HG03060 (cell line): ENCODE results near the gene BICRA.
"Not testable (repeated sequence)": the region's sequence is repeated elsewhere in the genome, so short reads cannot be mapped to it uniquely, and the experiment has no call there.

Experiments
- ATAC-seq: cut with Tn5 transposase; IDR thresholded peaks from one replicate; pipeline ENCODE4 v1.9.1; 2021; ENCODE audit warnings: low read depth, moderate number of reproducible peaks; ENCODE audit not compliant: unreplicated experiment

The BICRA gene

DNA sequence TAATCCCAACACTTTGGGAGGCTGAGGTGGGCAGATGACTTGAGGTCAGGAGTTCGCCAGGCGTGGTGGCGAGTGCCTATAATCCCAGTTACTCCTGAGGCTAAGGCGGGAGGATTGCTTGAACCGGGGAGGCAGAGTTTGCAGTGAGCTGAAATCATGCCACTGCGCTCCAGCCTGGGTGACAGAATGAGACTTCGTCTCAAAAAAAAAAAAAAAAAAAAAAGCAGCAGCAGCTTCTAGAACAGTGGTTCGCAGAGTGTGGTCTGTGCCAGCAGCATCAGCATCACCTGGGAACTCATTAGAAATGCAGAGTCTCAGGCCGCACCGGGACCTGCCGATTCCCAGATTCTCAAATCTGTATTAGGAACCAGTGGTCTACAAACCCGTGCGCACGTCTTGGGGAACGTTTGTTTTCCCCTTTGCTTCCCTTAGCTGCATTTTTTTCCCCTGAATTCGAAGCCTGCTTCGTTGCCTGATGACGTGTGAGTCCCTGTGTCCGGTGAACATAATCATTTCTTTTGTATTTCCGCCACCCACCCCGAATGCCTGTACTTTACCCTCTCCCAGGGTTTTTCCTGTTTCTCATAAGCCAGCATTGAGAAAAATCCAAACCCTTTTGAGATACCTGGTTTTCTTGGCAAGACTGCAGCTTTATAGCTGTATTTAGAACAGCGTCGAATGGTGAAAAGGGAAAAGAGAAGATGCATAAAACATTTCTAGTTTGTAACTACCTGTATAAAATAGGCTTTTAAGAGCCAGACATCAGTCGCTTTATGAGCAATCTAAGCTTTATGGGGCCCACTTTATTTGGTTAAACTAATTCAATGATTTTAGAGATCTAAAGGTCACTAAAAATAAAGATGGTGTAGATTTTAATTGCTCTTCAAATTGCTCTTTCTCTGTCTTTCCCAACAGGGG is 49.8 kb downstream of the BICRA start:
- ATAC-seq, result no peak

DNA sequence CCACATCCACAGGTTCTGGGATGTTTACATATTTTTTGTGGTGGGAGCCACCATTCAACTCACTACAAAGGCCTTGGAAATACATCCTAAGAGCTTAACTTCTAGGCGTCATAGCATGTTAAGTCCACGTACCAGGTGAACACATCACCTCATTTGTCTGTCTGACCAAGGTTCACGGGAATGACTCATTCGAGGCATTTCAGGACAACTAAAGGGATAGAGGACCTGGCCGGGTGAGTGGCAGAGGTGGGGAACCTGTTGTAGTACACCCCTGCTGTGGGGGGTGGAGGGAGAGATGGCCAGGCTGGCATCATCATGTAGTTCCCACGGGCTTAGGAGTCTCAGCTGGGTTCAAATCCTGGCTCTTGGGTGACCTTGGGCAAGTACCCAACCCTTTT is 51.5 kb downstream of the BICRA start:
- ATAC-seq, result no peak

DNA sequence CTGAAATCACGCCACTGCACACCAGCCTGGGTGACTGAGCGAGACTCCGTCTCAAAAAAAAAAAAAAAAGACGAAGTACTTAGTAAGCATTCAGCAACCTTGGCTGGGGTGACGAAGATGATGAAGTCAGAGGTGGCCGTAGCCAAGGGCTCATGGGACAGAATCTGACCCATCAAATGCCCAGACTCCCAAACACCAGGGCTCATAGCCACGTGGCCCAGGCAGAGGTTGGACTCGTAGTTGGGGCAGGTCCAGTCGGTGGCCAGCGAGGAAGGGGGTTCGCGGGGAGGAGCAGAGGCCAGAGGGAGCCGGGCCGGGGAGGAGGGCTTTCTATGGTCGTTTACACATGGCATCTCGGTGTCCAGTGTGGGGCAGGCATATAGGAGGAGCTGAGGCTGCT is 52.2 kb downstream of the BICRA start:
- no peak for ATAC-seq

DNA sequence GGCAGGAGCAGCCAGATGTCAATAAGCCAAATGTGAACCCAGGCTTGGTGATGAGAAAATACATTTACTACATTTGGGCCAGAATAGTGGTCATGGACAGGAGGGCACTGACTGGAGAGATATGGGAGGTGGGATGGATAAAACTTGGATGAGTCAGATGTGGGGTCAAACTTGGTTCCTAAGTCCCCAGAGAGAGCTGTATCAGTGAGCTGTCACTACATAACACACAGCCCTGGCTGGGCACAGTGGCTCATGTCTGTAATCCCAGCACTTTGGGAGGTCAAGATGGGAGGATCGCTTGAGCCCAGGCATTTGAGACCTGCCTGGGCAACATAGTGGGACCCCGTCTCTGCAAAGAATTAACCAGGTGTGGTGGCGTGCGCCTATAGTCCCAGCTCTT is 52.7 kb downstream of the BICRA start:
- no peak for ATAC-seq

DNA sequence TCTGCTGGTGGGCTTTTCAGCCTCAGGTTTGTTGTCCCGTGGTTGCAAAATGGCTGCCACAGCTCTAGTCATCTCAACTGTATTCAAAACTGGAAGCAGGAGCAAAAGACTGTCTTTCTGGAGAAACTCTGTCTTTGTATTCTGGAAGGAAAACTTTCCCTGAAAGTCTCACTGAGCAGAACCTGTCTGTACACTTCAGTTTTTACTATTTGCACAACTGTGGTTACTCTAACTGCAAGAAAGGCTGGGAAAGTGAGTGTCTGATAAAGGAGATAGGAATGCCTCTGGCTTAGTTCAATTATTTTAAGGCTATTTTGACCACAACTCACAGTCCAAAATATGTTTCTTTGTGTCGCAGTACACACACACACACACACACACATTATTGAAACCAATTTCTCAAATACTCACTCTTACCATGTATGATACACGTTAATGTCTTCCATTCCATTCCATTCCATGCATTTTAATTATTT is 54.5 kb downstream of the BICRA start:
- no peak for ATAC-seq

DNA sequence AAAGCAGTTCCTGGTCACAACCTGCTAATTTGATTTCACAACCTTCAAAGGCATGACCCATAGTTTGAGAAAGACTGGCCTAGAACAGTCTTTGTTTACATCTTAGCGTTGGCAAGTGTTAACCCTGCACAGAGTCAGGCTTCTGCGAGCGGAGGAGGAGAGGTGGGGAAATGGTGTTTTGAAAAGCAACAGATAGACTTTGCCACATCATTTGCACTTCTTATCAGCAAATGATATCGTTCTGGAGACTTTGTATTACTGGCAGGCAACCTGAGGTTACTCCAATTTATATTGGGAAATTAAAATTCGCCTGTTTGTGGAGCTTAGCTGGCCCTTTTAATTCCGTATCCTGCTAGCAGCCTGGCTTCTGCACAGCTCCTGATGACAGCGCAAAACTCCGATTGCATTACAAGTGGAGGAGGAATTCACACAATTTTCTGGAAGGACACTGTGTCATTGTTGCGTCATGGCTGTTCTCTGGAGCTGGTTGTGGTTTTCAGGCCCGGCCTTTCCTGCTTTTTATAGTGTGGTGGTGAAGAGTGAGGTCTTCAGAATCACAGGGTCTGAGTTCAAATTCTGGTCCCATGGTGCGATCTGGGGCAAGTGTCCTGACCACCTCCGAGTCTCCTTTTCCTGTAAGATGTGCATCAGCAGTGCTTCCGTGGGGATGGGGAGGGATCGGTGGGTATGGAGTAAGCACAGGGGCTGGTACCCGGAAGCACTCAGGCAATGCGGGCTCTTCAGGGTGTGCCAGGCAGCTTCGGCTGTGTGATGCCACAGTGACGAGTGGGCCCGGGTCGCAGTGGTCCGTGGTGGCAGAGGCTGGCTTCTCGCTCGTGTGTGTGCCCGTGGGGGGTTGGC is 55.2 kb downstream of the BICRA start:
- ATAC-seq, result no peak

DNA sequence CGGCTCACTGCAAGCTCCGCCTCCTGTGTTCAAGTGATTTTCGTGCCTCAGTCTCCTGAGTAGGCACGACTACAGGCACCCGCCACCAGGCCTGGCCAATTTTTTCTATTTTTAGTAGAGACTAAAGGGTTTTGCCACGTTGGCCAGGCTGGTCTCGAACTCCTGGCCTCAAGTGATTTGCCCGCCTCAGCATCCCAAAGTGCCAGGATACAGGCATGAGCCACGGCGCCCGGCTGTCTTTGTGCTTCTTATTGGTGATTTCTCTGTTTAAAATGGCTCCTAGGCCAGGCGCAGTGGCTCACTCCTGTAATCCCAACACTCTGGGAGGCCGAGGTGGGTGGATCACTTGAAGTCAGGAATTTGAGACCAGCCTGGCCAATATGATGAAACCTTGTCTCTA is 59.6 kb downstream of the BICRA start:
- not testable (repeated sequence) for ATAC-seq

DNA sequence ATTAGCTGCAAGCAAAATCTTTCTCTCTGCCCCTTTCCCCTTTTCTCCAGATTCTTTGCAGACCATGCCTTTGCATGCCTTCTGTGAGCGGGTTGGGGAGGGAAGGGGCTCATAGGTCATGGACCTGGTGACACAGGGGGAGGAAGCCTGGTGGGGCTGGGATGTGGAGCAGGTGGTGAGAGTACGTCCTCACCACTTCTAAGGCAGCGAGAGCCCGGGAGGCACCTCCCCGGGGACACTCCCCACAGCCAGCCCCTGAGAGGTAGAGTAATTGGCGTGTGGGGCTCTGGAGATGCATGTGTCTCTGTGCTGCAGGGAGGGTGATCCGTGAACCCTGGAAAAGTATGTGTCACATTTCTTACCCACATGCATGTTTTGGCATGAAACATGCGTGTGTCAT is 61.8 kb downstream of the BICRA start:
- ATAC-seq, result no peak

DNA sequence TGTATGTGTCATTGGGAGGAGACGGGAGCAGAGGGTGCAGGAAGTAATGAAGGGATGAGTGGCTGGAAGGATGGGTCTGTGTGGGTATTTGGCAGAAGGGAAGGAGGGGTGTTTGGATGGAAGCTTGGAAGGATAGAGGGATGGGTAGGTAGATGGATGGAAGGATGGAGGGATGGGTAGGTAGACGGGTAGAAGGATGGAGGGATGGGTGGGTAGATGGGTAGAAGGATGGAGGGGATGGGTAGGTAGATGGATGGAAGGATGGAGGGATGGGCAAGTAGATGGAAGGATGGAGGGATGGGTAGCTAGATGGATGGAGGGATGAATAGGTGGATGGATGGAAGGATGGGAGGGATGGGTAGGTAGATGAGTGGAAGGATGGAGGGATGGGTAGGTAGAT is 62.6 kb downstream of the BICRA start:
- no peak for ATAC-seq

DNA sequence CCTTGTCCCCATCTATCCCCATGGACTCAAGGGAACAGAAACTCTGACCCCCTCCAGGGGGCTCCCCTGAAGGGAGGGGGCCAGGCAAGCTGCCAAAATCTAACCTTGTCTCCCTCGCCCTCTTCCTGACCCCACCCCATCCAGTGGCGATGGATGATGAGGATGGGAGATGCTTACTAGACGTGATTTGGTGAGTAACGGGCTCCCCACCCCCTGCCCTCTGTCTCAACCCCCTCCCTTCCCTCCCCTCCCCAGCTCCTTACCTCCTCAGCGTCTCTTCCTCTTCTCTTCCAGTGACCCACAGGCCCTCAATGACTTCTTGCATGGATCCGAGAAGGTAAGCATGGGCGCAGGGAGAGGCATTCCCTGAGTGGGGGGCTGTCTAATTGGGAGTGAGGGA is 64.5 kb downstream of the BICRA start:
- no peak for ATAC-seq

DNA sequence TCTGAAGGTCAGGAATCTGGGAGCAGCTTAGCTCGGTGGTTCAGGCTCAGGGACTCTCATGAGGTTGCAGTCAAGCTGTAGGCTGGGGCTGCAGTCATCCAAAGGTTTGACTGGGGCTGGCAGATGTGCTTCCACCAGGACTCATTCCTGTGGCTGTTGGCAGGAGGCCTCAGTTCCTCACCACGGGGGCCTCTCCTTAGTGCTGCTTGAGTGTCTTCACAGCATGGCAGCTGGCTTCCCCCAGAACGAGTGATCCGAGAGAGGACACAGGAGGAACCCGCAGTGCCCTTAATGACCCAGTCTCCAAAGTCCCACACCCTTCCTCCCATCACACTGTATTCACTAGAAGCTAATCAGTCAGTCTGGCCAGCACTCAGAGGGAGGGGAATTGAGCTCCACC is 65.6 kb downstream of the BICRA start:
- no peak for ATAC-seq

DNA sequence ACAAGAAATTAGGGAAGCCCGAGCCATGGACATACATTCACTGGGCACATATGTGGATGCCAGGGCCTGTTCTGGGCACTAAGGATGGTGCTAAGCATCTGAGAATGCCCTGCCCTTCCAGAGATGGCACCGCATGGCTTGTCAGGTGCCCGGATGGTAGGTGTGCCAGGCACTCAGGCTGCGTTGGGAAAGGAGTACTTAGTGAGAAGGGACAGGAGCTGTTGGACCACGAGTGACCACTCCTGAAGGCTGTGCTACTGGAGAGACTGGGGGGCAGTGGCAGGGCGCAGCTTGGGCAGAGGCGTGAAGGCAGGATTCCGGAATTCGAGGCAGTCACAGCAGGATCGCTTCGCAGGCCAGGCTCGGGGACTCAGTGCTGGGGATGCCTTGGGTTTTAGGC is 66.3 kb downstream of the BICRA start:
- no peak for ATAC-seq

DNA sequence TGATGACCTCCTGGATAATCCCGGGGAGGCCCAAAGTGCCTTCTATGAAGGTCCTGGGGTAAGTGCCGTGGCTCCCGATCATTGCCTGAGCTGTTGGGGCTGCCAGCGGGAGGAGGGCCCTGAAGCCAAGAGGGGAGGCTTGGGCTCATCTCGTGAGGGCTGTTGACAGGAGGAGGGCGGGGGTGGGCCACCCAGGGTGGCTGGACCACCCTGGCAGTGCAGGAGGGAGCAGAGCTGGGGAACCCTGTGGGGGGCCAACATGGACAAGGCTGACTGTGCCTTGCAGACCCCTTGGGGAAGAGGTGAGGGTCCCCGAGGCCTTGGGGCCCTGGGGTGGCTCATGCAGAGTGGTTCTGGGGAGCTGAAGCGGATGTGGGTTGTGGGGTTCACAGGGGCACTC is 66.9 kb downstream of the BICRA start:
- ATAC-seq, result no peak

DNA sequence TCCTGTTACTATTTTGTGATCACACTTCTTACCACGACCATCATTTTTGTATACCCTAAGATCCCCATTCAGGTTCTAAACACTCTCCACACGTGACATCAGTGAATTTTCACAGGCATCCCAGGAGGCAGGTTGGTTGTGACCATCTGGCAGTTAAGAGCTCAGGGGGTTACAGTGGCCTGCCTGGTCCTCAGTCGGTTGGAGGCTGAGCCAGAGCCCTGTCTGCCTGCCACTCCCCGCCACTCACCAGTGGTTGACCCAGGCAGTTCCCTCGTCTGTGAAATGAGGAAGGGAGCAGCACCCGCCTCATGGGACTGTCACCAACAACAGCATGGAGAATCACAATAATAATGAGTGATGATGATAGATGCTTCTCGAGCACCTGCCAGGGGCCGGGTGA is 67.9 kb downstream of the BICRA start:
- ATAC-seq, result no peak

DNA sequence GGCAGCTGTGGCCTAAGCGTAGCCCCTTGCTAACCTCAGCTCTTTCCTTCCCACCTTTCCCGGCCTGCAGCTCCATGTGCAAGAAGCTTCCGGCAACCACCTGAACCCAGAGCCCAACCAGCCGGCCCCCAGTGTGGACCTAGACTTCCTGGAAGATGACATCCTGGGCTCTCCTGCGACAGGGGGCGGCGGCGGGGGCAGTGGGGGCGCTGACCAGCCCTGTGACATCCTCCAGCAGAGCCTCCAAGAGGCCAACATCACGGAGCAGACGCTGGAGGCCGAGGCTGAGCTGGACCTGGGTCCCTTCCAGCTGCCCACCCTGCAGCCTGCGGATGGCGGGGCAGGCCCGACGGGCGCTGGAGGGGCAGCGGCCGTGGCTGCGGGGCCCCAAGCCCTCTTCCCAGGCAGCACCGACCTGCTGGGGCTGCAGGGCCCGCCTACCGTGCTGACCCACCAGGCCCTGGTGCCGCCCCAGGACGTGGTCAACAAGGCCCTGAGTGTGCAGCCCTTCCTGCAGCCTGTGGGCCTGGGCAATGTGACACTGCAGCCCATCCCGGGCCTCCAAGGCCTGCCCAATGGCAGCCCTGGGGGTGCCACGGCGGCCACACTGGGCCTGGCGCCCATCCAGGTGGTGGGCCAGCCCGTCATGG is 70.4 kb downstream of the BICRA start:
- ATAC-seq, result no peak

DNA sequence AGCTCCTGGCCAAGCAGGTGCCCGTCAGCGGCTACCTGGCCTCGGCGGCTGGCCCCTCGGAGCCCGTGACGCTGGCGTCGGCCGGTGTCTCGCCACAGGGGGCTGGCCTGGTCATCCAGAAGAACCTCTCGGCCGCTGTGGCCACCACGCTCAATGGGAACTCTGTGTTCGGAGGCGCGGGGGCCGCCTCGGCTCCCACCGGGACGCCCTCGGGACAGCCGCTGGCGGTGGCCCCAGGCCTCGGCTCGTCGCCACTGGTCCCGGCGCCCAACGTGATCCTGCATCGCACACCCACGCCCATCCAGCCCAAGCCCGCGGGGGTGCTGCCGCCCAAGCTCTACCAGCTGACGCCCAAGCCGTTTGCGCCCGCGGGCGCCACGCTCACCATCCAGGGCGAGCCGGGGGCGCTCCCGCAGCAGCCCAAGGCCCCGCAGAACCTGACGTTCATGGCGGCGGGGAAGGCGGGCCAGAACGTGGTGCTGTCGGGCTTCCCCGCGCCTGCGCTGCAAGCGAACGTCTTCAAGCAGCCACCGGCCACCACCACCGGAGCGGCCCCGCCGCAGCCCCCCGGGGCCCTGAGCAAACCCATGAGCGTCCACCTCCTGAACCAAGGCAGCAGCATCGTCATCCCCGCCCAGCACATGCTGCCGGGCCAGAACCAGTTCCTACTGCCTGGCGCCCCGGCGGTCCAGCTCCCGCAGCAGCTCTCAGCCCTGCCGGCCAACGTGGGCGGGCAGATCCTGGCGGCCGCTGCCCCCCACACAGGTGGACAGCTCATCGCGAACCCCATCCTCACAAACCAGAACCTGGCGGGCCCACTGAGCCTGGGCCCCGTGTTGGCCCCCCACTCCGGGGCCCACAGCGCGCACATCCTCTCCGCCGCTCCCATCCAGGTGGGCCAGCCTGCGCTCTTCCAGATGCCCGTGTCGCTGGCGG is 71.3 kb downstream of the BICRA start:
- no peak for ATAC-seq

DNA sequence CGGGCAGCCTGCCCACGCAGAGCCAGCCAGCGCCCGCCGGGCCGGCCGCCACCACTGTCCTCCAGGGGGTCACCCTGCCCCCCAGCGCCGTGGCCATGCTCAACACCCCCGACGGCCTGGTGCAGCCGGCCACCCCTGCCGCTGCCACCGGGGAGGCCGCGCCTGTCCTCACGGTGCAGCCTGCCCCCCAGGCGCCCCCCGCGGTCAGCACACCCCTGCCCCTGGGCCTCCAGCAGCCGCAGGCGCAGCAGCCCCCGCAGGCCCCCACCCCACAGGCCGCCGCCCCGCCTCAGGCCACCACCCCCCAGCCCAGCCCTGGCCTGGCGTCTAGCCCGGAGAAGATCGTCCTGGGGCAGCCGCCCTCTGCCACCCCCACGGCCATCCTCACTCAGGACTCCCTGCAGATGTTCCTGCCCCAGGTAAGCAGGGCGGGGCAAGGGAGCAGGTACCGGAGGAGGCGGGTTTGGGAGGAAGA is 72.0 kb downstream of the BICRA start:
- no peak for ATAC-seq

DNA sequence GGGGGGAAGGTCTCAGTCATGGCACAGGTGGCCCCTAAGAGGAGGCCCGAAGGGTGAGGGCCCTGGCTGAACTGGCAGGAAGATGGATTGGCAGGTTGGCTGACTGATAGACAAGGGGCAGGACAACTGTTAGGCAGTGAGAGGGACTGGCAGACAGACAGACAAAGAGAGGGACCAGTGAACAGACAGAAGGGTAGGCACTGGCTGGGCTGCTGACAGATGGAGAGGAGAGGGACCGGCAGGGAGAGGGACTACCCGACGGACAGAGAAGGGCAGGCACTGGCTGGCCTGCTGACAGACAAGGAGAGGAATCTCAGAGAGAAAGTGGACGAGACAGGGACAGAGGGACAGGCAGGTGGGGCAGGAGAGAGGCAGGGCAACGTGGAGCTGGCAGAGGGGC is 72.5 kb downstream of the BICRA start:
- no peak for ATAC-seq

DNA sequence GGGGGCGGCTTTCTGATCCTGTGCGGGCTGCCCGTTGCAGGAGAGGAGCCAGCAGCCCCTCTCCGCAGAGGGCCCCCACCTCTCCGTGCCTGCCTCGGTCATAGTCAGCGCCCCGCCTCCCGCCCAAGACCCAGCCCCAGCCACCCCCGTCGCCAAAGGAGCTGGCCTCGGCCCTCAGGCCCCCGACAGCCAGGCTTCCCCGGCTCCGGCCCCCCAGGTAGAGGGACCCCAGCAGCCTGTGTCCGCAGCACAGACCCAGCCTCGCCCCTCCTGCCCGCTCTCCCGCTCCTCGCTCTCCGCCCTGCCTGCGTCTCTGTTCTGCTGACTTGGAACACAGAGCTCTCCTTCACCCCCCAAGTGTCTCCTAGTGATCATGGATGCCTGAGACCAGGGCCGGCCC is 73.0 kb downstream of the BICRA start:
- ATAC-seq, result no peak

DNA sequence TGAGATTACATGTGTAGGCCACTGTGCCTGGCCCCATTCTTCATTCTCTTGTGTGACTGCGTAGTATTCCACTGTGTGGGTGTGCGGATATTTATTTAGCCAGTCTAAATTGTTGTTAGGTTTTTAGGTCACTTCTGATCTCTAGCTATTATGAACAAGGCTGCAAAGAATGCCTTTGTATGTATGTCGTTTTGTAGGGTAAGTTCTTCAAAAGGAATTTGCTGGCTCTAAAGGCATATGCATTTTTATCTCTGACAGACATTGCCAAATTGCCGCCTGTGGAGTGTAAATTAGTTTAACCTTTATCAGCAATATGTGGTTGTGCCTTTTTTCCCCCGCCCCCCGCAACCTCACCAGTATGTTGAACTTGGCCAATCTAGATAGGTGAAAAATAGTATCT is 74.0 kb downstream of the BICRA start:
- ATAC-seq, result no peak
